ENCODE measurements around the gene CACNA1A. TPM values are rescaled to one million over a fixed set of nuclear protein-coding genes. Genes with fewer than 3 reads are reported as not detected.
"Not testable (repeated sequence)": the region's sequence is repeated elsewhere in the genome, so short reads cannot be mapped to it uniquely, and the experiment has no call there.

Gene CACNA1A
- total RNA-seq, 6 experiments from 2014 or later: 0.11 TPM; not detected in 5

GRCh38 chr19:13208672-13209483, 297.4 kb downstream of the CACNA1A start:
- no peaks in the 10 kb centered on the region for H3K27me3 ChIP-seq
- peak overlapping the region; percentile 31 to 40 (median 38) for H3K27ac ChIP-seq
- peak in 1 of 4 donors; percentile 2 for ATAC-seq
- no peaks in the 10 kb centered on the region for H3K9me3 ChIP-seq
- intact Hi-C loops (cut with DNase I): no loop called here
- 82% methylated on average over 10 of the region's 52 CpGs for WGBS (ENCODE audit: insufficient coverage, low coverage, low lambda C conversion rate, missing lambda C conversion rate)
- TF ChIP-seq POLR2A (IDR thresholded peaks at IDR 0.05) (no peak), CTCF (IDR thresholded peaks at IDR 0.05) (no peak)
- peak overlapping the region; percentile 16 to 32 (median 23) for H3K4me3 ChIP-seq
- peaks cover 0 to 8% (median 0%) of the 10 kb centered on the region in 4 donors for H3K4me1 ChIP-seq
- DNase-seq: no peak
- no peaks in the 10 kb centered on the region for H3K36me3 ChIP-seq

GRCh38 chr19:13207846-13208671, 298.2 kb downstream of the CACNA1A start:
- ATAC-seq (peak in 3 of 4 donors; percentile 14 to 41 (median 41)), DNase-seq (peak in 1 of 3 donors; percentile 34)
- WGBS (ENCODE audit: insufficient coverage, low coverage, low lambda C conversion rate, missing lambda C conversion rate): 34% methylated on average over 19 of the region's 39 CpGs
- TF ChIP-seq CTCF (IDR thresholded peaks at IDR 0.05) (no peak), POLR2A (IDR thresholded peaks at IDR 0.05) (no peak)
- Histone ChIP-seq H3K27me3 (no peaks in the 10 kb centered on the region), H3K36me3 (no peaks in the 10 kb centered on the region), H3K9me3 (no peaks in the 10 kb centered on the region), H3K27ac (peak overlapping the region; percentile 31 to 40 (median 38)), H3K4me1 (peaks cover 0 to 8% (median 0%) of the 10 kb centered on the region in 4 donors), H3K4me3 (peak overlapping the region; percentile 16 to 32 (median 23))
- intact Hi-C loops (cut with DNase I): no loop called here

- Histone ChIP-seq H3K36me3 (no peaks in the 10 kb centered on the region), H3K27me3 (no peaks in the 10 kb centered on the region), H3K4me1 (peaks cover 0 to 8% (median 0%) of the 10 kb centered on the region in 4 donors), H3K27ac (no peak overlapping the region), H3K4me3 (peak overlapping the region in 1 of 3 donors; percentile 14), H3K9me3 (no peaks in the 10 kb centered on the region)
- 100% methylated on average over 2 of the region's 79 CpGs for WGBS (ENCODE audit: insufficient coverage, low coverage, low lambda C conversion rate, missing lambda C conversion rate)
- ATAC-seq (peak in 2 of 4 donors; percentile 3 to 8), DNase-seq (no peak)
- TF ChIP-seq CTCF (IDR thresholded peaks at IDR 0.05): no peak
- no peak for TF ChIP-seq POLR2A (IDR thresholded peaks at IDR 0.05)
- intact Hi-C loops (cut with DNase I): no loop called here
Observed at GRCh38 chr19:13207237-13207845, 298.9 kb downstream of the CACNA1A start.

- Histone ChIP-seq H3K9me3 (no peaks in the 10 kb centered on the region), H3K36me3 (no peaks in the 10 kb centered on the region), H3K4me1 (peaks cover 0 to 8% (median 0%) of the 10 kb centered on the region in 4 donors), H3K27me3 (no peaks in the 10 kb centered on the region), H3K4me3 (no peak overlapping the region), H3K27ac (no peak overlapping the region)
- intact Hi-C loops (cut with DNase I): no loop called here
- ATAC-seq: no peak
- TF ChIP-seq CTCF (IDR thresholded peaks at IDR 0.05) (no peak), POLR2A (IDR thresholded peaks at IDR 0.05) (no peak)
- DNase-seq: no peak
- 76% methylated on average over 5 of the region's 5 CpGs for WGBS (ENCODE audit: insufficient coverage, low coverage, low lambda C conversion rate, missing lambda C conversion rate)
Observed at GRCh38 chr19:13206587-13206986, 299.7 kb downstream of the CACNA1A start.

GRCh38 chr19:13202112-13202511, 304.2 kb downstream of the CACNA1A start:
- not testable (repeated sequence) for ATAC-seq
- WGBS (ENCODE audit: insufficient coverage, low coverage, low lambda C conversion rate, missing lambda C conversion rate): 96% methylated on average over 5 of the region's 7 CpGs

More at GRCh38 chr19:13202112-13202511, 304.2 kb downstream of the CACNA1A start:
- H3K4me1 ChIP-seq; H3K36me3 ChIP-seq; H3K9me3 ChIP-seq; intact Hi-C loops (cut with DNase I); DNase-seq; H3K27me3 ChIP-seq; H3K4me3 ChIP-seq; H3K27ac ChIP-seq: not testable (repeated sequence)
